HG03066 (cell line): ENCODE data around the gene RPRD1B.

ENCODE experiments used
- ATAC-seq: cut with Tn5 transposase; IDR thresholded peaks from one replicate; pipeline ENCODE4 v1.9.1; 2021; ENCODE audit warnings: low read depth; ENCODE audit not compliant: unreplicated experiment

Gene RPRD1B

GRCh38 chr20:38034108-38034649 lies 633 bp downstream of the RPRD1B start:
- ATAC-seq = no peak

- no peak for ATAC-seq
These were observed 1.4 kb downstream of the RPRD1B start for GRCh38 chr20:38034961-38035360.

- no peak for ATAC-seq
These were observed 2.8 kb downstream of the RPRD1B start for GRCh38 chr20:38036366-38036765.

GRCh38 chr20:38040276-38040675 lies 6.7 kb downstream of the RPRD1B start:
- ATAC-seq = no peak

- ATAC-seq = no peak
These were observed 10.2 kb downstream of the RPRD1B start for GRCh38 chr20:38043512-38044300.

- ATAC-seq = no peak
These were observed 11.1 kb downstream of the RPRD1B start for GRCh38 chr20:38044685-38045084.

GRCh38 chr20:38046572-38046971 lies 13.0 kb downstream of the RPRD1B start:
- no peak for ATAC-seq

GRCh38 chr20:38049800-38050199 lies 16.3 kb downstream of the RPRD1B start:
- ATAC-seq = no peak

GRCh38 chr20:38050686-38051085 lies 17.1 kb downstream of the RPRD1B start:
- no peak for ATAC-seq

GRCh38 chr20:38052870-38053269 lies 19.3 kb downstream of the RPRD1B start:
- ATAC-seq = no peak

GRCh38 chr20:38054647-38055046 lies 21.1 kb downstream of the RPRD1B start:
- ATAC-seq = no peak

GRCh38 chr20:38055294-38055693 lies 21.7 kb downstream of the RPRD1B start:
- no peak for ATAC-seq

- ATAC-seq = no peak
These were observed 22.3 kb downstream of the RPRD1B start for GRCh38 chr20:38055848-38056247.

- peak; percentile 65 for ATAC-seq
These were observed 23.9 kb downstream of the RPRD1B start for GRCh38 chr20:38057351-38057972.

- ATAC-seq = no peak
These were observed 26.3 kb downstream of the RPRD1B start for GRCh38 chr20:38059832-38060231.

- no peak for ATAC-seq
These were observed 27.0 kb downstream of the RPRD1B start for GRCh38 chr20:38060536-38060935.

GRCh38 chr20:38061109-38061508 lies 27.6 kb downstream of the RPRD1B start:
- ATAC-seq = peak; percentile 49

GRCh38 chr20:38062890-38063289 lies 29.3 kb downstream of the RPRD1B start:
- ATAC-seq = no peak

- ATAC-seq = no peak
These were observed 30.5 kb downstream of the RPRD1B start for GRCh38 chr20:38063911-38064530.

GRCh38 chr20:38065764-38066375 lies 32.3 kb downstream of the RPRD1B start:
- no peak for ATAC-seq
